ENCODE results near the gene ITPA. TPM values are rescaled to one million over a fixed set of nuclear protein-coding genes. Genes with fewer than 3 reads are reported as not detected.

Gene ITPA
- total and polyA plus RNA-seq, 11 donors: 15.3 to 48.3 (median 22.2) TPM

DNA sequence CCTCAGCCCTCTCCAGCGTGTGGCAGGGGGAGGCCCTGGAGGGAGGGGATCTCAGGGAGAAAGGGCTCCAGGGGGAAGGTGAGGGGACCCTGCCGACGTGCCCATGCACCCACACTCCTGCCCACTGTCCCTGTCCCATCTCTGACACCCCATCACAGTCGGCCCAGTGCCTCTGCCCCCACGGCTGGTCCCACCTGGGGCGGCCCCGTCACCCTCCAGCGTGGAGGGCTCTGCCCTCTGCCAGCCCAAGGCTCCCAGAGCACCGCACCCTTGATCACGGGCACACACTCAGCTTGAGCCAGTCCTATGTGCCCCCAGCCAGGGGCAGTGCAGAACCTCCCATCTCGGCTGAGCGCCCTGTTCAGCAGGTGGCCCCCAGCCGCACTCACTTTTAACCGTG, 20.5 kb downstream of the ITPA start:
- intact Hi-C loops (cut with DNase I): loop anchor here in 3 of 10 donors (10.0 kb wide), 2 partner anchors 45 to 85 kb away; no protein-coding TSS in a partner anchor
- Histone ChIP-seq H3K27me3 (no peaks in the 10 kb centered on the region), H3K27ac (no peak overlapping the region), H3K9me3 (no peaks in the 10 kb centered on the region), H3K4me1 (no peaks in the 10 kb centered on the region), H3K4me3 (no peak overlapping the region), H3K36me3 (peaks cover 0 to 6% (median 0%) of the 10 kb centered on the region in 9 donors)
- ATAC-seq (no peak), DNase-seq (no peak)
- TF ChIP-seq POLR2A (IDR thresholded peaks at IDR 0.05) (no peak), CTCF (IDR thresholded peaks at IDR 0.05) (no peak)
- WGBS, 4 donors: 90 to 95% (median 92%) methylated on average over 10 to 14 of the region's 14 CpGs

- Histone ChIP-seq H3K27ac (no peak overlapping the region), H3K27me3 (peaks cover 0 to 9% (median 0%) of the 10 kb centered on the region in 9 donors), H3K4me3 (no peak overlapping the region), H3K36me3 (peaks cover 0 to 6% (median 0%) of the 10 kb centered on the region in 9 donors), H3K9me3 (no peaks in the 10 kb centered on the region), H3K4me1 (no peaks in the 10 kb centered on the region)
- TF ChIP-seq POLR2A (IDR thresholded peaks at IDR 0.05): no peak
- TF ChIP-seq CTCF (IDR thresholded peaks at IDR 0.05): no peak
- intact Hi-C loops (cut with DNase I): no loop called here
- WGBS, 4 donors: 93 to 97% (median 96%) methylated on average over 10 to 21 of the region's 21 CpGs
- DNase-seq: no peak
- no peak for ATAC-seq
These were observed 21.8 kb downstream of the ITPA start for GRCh38 chr20:3231116-3231515.

DNA sequence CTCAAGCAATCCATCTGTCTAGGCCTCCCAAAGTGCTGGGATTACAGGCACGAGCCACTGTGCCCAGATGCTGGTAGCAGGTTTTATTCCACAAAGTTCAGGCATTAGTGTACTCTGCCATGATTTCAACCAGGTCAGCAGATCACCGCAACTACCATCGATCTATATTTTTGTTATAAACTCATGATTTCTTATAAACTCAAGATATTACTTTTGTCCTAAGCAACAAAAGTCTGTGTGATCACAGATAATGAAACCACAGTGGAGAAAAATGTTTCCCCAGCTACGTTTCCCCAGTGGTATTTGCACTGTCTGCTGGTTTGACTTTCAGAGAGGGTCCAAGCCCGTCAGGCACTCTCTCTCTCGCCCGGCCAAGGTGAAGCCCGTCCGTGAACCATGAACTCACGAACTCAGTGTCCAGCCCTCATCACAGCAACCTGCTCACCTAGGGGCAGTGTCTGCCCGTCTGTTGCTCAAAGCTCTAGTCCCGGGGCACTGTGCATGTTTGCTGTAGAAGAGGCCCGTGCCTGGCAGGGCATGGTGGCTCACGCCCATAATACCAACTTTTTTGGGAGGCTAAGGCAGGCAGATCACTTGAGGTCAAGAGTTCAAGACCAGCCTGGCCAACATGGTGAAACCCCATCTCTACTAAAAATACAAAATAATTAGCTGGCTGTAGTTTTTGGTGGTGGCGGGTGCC, 22.7 kb downstream of the ITPA start:
- H3K4me1 ChIP-seq: no peaks in the 10 kb centered on the region
- 93 to 96% (median 95%) methylated on average over 15 of the region's 15 CpGs for WGBS, 4 donors
- H3K27me3 ChIP-seq: peaks cover 0 to 18% (median 4%) of the 10 kb centered on the region in 9 donors
- no peaks in the 10 kb centered on the region for H3K9me3 ChIP-seq
- H3K4me3 ChIP-seq: no peak overlapping the region
- no peak overlapping the region for H3K27ac ChIP-seq
- intact Hi-C loops (cut with DNase I): no loop called here
- no peak for ATAC-seq
- TF ChIP-seq CTCF (IDR thresholded peaks at IDR 0.05) (no peak), POLR2A (IDR thresholded peaks at IDR 0.05) (no peak)
- peaks cover 0 to 2% (median 0%) of the 10 kb centered on the region in 9 donors for H3K36me3 ChIP-seq
- no peak for DNase-seq

DNA sequence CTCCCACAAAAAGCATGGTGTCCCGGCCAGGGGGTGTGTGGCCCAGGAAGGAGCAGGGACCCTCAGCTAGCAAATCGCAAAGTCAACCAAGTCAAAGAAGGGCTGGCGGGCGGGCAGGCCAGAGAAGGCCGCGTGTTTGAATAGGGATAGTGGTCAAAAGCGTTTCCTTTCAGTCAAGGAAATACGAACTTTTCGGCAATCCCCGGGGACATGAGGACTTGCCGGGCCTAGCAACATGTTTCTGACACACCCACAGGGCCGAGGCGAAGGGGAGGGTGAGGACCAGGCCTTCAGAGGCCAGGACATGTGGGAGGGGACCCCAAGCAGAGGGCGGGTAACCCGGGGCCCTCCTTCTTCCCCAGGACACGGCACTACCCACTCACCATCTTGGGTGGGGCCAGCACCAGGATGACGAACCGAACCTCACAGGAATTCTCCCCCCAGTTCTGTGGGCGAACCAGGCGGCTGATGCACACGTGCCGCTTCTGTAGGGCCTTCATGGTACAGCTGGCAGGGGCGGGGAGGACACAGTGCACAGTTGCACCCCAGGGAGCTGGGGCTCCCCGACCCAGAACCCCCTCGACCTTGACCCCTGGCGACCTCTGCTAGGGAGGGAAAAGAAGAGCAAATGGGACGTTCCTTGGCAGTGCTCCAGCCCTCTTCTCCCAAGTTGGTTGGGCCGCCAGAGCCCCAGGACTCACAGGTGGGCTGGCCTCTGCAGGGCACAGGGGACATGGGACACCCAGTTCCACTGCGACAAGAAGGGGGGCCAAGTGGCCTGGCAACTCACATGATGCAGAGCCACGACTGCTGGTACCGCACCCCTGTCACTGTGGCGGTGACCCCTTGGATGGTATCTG, 24.1 kb downstream of the ITPA start:
- no peak for DNase-seq
- no peak overlapping the region for H3K27ac ChIP-seq

More for the DNA sequence above, 24.1 kb downstream of the ITPA start:
- peaks cover 0 to 10% (median 7%) of the 10 kb centered on the region in 12 donors for H3K4me1 ChIP-seq
- TF ChIP-seq CTCF (IDR thresholded peaks at IDR 0.05) (no peak), POLR2A (IDR thresholded peaks at IDR 0.05) (no peak)
- 83 to 92% (median 87%) methylated on average over 22 to 32 of the region's 32 CpGs for WGBS, 4 donors
- no peaks in the 10 kb centered on the region for H3K36me3 ChIP-seq
- no peak overlapping the region for H3K4me3 ChIP-seq
- intact Hi-C loops (cut with DNase I): no loop called here
- peaks cover 0 to 31% (median 17%) of the 10 kb centered on the region in 9 donors for H3K27me3 ChIP-seq
- no peaks in the 10 kb centered on the region for H3K9me3 ChIP-seq
- ATAC-seq: no peak

All from heart left ventricle (tissue), 16 donors.